Fibroblast of skin of left quadriceps (primary cell): ENCODE results near the gene SMPD4.
"Not testable (repeated sequence)": the region's sequence is repeated elsewhere in the genome, so short reads cannot be mapped to it uniquely, and the experiment has no call there.

Experiments used
- DNase-seq, 2 experiments: peaks; one replicate each; pipeline ENCODE4 v3.0.0-alpha.2; 2013; ENCODE audit warnings: low read depth in 2 of 2

SMPD4 gene

DNA sequence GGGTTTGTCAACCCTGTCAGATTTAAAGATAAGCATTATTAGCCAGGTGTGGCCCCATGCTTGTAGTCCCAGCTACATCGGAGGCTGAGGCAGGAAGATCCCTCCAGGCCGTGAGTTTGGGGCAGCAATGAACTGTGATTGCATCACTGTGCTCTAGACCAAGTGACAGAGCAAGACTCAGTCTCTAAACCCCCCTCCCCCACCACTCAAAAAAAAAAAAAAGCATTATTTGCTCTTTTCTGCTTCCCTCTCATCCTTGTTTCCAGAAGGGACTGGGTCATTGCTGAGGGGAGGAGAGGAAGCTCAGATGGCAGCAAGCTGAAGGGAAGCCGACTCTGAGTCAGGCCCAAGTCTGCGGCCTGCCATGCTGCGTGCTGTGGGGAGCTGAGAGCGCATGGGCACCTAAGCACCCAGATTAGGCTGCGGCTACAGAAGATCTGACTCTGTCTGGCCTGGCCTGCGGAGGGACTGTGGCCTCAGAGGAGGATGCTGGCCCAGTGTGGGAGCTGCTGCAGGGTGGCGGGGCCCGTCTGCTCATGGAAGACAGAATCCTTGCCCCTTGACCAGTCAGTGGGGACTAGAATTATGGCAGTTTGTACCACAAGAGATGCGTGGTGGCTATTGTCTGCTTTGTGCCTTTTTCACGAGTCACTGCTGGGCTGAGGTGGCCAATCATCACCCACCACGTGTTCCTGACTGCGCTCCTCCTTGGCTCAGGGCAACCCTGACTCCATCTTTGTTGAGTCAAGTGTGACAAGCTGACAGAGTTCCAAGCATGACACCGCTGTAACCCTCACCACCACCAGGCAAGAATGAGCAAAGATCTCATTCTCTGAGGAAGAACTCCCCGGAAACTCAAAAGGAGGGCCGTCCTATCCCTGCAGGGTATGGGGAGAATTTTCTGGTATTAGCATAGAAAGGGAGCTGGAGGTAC lies 6.7 kb upstream of the SMPD4 start:
- DNase-seq: not testable (repeated sequence)

DNA sequence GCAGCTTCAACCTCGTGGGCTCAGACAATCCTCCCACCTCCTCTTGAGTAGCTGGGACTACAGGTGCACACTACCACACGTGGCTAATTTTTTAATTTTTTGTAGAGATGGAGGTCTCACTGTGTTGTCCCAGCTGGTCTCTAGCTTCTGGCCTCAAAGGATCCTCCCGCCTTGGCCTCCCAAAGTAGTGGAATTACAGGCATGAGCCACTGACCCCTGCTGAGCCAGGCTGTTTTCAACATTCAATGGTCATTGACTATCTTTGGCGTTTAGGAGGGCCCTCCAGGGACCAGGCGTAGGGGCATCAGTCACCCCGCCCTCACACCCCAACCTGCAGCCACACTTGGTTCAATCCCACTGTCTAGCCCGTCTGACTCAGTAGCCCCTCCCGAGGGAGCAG lies 5.9 kb upstream of the SMPD4 start:
- no peak for DNase-seq

DNA sequence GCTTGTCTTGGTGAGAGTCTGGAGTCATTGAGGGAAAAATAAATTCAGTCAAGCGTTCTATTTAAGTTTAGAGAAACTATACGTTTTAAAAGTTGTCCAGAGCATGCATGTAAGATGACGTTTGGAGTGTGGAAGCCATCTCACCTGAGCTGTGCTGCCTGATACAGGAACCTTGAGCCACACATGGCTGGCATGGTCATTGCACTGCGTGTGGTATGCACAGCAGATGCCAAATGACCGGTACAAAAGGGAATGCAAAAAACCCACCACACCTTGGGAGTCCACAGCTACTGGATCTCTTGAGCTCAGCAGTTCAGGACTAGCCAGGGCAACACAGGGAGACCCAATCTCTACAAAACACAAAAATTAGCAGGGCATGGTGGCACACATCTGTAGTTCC lies 5.0 kb upstream of the SMPD4 start:
- no peak for DNase-seq

DNA sequence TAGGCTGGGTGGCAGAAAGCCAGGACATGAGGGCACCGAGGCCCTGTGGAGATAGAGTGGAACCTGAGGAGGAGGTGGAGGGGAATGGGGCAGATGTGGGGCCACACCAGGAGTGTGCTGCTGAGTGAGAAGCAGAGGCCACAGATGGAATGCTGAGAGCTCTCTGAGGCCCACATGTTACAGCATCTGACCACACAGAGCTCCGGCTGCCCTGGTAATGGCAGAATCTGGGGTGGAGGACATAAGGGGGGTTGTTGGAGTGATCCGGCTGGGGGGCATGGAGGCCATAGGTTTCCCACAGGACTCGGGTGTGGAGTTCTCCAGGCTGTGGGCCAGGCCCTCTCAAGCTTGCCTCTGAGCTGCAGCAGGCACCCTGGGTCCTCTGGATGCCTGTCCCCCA lies 4.5 kb upstream of the SMPD4 start:
- DNase-seq: no peak

DNA sequence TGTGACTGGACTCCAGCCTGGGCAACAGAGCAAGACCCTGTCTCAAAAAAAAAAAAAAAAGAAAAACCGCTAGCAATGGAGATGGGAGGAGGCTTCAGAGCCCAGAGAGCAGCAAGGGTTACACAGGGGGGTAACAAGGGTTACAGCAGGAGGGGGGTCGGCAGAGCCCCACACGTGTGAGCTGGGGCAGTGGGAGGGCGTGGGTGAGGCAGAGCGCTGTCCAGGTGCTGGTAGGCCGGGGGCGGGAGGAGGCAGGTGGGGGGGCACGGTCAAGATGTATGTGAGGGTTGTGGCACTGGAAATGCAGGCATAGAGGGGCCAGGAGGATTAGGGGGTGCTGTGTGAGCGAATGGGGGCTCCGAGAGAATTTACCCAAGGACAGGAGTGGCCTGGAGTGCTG lies 4.0 kb upstream of the SMPD4 start:
- no peak for DNase-seq

DNA sequence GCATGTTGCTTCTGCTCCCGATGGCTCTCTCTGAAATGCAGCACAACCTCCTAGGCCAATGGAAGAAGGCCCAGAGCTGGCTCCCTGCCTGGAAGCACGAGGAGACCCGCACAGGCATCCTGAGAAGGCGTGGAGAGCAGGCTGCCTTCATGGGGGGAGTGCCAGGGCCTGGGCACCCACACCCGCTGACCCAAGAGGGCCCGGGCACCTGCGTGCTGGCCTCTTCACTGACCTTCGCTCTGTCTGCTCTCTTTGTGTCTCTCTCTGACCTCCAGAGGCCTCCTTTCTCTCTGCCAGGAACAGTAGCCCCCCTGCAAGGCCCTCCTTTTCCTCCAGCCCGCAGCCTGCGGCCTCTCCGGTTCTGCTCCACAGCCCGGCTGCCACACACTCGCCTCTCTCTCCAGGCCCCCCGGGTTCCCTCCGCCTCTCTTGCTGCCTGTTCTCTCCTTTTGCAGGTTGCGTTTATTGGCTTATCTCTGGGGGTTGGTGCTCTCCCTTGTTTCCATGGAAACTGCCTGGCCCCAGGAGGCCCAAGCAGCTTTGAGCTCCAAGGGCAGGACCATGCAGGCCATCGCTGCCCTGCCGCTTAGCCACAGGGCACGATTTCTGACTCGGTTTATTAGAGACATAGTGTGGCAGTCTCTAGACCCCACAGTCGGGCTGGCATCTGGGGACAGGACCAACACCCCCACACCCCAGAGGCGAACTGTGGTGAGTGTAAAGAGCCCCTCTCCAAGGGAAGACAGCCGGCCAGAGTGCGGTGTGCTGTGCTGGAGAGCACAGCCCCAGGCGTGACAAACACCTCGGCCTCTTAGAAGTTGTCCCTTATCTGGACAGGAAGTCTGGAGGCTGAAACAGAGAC lies 2.3 kb upstream of the SMPD4 start:
- DNase-seq: peak; percentile 7 to 8

DNA sequence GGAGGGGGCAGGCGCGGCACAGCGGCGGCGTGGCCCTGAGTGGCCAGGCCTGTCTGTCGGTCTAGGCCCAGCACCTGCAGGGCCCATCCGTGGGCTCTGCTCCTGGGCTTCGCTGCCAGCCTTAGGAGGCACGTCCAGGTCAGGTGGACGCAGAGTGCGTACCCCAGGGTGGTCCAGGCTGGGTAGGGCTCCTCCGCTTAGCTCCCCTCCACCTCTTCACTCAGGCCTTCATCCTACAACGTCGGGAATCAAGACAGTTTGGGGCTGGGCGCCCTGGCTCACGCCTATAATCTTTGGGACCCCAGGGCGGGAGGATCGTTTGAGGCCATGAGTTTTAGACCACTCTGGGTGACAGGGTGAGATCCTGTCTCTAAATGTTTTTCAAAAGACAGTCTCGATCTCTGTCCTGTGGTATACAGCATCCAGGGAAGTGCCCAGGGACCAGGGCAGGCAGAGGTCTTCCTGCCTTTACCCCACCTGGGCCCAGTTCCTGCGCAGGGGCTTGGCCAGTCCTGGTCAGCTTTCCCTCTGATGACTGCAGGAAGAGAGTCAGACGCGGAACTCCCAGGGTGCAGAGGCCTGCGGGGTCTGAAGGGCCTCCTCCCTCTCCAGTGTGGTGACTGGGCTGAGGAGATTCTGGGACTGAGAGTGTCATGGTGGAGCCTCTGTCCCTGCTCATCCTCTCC lies 1.6 kb upstream of the SMPD4 start:
- not testable (repeated sequence) for DNase-seq

DNA sequence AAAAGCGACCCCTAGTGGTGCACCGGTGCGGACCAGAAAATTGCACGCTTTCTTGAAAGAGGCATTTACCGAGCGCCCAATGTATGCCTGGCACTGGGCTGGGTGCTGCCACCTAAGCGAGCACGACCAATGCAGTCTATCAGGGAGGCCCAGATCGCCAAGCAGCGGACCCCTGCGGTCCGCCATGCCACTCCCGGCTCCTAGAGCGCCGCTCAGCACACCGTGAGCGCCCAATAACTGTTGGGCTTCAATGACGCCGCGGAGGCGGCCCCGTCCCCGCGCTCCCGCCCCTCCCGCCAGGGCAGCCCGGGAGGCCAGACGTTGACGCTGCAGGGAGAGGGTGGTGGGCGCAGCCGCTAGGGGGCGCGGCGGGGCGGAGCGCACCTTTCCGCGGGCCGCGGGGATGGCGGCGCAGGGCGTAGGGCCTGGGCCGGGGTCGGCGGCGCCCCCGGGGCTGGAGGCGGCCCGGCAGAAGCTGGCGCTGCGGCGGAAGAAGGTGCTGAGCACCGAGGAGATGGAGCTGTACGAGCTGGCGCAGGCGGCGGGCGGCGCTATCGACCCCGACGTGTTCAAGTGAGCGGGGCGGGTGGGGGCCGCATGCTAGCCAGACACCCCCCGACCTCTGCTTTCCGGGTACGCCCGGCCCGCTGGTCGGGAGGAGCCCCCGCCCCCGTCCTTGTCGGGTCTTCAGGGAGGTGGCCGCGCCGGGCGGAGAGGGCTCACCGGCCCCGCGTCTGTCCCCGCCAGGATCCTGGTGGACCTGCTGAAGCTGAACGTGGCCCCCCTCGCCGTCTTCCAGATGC lies 679 bp upstream of the SMPD4 start, which contains the start of gene MZT2B:
Gene MZT2B, plus strand, starts transcription at position 383 of the 803 bp plus-strand sequence. Its CDS starts 21 bp downstream, at position 404.
- DNase-seq: peak; percentile 68 to 69

DNA sequence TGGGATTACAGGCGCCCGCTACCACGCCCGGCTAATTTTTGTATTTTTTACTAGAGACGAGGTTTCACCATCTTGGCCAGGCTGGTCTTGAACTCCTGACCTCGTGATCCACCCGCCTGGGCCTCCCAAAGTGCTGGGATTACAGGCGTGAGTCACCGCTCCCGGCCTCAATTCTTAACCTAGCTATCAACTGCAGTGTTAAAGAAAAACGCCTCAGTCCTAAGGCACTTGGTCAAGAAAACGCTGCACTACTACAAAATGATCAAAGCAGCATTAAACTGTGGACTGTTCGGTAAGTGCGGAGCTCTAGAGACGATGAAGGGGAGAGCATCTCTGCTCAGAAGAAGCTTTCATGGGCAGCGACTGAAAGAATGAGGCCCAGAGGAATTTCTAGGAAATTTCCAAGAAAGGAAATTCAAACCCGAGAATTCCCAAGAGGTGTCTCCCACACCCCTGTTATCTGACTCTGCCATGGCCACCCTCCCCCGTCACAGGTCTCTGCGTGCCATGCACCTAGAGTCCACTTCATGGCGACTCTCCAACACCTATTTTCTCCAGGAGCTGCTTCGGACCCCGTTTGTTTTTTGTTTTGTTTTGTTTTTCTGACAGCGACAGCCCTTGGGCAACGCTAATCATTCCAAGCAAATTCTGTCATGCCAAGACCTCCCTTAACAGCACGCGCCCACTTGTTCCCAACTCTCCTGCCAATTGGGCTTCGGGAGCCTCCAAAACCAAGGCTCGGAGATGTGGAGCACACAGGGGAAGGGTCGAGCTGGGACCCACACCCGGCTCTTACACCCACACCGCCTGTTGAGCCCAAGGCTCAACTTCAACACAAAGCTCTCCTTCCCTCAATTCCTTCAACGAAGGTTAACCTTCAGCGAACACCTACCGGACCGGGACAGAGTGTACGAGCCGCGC lies 738 bp downstream of the SMPD4 start:
- DNase-seq: not testable (repeated sequence)

DNA sequence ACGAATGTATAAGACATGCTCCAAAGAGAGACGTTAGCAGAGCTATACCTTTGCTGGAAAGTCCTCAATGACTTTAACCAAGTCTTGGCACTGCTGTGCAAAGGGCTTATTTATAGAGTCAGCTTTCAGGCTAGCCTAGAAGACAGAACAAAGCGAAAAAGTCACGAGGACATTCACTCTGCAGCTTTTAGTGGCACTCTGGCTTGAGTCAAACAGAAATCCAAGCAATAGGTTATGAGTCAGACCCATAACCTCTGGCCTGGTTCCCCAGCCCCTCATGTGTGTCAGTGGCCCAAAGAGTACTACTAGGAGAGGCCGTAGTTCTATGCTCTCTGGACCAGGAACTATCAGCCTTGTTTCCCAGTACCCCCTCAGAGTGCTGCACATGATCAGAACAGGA lies 6.5 kb downstream of the SMPD4 start:
- DNase-seq: not testable (repeated sequence)

DNA sequence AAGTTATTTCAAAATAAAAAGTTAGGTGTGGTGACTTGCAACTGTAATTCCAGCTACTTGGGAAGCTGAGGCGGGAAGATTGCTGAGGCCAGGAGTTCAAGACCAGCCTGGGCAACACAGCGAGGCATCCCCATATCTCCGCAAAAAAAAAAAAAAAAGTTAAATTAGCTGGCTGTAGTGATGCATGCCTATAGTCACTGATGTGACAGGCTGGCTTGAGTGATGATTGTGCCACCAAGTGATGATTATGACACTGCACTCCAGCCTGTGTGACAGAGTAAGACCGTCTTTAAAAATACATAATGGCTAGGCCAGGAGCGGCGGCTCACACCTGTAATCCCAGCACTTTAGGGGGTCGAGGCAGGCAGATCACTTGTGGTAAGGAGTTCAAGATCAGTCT lies 11.5 kb downstream of the SMPD4 start:
- no peak for DNase-seq

DNA sequence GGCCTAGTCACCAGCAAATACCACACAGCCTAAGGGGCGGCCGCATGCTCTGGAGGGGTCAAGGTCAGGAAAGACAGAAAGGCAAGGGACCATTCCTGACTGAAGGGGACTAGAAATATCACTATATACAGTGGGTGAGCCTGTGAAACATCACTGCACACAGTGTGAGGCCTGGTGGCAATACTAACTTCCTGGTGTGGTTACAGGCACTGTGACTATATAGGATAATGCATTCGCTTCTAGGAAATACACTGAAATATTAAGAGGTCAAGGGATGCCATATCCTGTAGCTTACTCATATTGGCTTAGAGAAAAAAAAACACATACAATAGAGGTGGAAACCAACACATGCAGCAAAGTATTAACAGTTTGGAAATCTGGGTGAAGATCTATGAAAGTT lies 12.2 kb downstream of the SMPD4 start:
- DNase-seq: not testable (repeated sequence)

DNA sequence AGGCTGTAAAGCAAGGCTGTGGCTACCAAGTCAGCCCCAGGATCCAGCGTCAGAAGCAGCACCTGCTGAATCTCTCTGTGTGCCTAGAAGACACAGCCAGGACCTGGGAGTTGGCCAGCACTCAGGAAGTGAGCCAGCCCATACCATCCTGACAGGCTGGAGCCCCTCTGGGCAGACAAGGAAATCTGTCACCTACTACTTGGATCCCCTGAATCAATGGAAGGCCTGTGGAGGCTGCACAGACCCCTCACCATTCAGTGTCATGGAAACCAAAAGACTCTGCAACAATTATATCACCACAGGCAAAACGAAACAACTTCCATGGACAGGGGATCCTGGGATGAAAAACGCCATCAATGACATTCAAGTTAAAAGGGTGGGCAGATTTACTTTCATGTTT lies 14.8 kb downstream of the SMPD4 start:
- DNase-seq: not testable (repeated sequence)

DNA sequence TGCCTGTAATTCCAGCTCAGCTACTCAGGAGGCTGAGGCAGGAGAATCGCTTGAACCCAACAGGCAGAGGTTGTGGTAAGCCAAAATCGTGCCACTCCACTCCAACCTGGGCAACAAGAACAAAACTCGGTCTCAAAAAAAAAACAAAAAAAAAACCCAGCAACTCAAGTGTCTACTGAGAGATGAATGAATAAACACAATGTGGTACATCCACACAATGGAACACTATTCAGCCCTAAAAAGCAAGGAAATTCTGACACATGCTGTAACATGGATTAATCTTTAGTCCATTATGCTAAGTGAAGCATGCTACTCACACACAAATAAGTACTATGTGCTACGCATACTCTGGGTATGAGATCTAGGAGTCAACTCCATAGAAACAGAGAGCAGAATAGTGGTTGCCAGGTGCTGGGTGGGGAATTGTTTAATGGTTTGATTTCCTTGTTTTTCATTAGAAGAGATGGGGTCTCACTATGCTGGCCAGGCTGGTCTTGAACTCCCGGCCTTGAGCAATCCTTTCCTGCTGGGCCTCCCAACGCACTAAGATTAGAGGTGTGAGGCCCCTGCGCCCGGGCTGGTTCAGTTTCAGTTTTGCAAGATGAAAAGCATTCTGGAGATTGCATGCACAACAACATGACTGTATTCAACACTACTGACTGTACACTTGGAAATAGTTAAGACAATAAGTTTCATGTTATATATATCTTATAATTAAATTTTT lies 15.9 kb downstream of the SMPD4 start:
- DNase-seq: no peak

DNA sequence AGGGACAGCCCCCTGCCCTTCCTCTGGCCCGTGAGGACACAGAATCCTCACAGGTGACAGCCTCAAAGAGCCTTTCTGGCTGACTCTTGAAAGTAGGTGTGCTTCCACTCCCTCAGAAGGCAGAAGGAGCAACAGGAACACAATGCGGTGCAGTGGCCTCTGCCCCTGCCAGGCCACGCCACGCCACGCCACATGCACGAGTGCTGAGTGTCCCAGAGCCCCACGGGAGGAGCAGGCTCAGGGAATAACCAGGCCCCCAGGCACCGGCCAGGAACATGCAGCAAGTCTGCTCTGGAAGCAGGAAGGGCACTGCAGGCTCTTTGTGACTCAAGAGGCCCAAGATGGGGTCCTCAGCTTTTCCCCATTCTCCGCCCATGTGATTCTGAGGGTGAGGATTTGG lies 18.4 kb downstream of the SMPD4 start:
- no peak for DNase-seq

DNA sequence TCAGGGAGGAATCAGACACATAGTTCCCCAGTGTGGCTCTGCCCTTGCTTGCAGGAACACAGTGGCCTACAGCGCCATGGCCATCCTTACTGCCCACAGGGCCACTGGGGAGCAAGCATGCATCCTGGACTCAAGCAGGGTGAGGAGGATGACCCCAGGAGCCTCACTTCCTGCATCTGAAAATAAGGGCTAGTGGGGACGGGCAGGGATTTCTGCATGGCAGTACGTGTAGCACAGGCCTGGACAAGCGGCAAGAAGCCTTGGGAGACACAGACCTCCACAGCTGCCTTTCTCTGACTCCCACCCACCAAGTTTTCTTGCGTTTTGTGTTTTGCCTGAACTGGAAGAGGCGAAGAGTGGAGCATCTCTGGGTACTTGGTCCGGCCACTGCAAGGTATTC lies 18.9 kb downstream of the SMPD4 start:
- DNase-seq: not testable (repeated sequence)

DNA sequence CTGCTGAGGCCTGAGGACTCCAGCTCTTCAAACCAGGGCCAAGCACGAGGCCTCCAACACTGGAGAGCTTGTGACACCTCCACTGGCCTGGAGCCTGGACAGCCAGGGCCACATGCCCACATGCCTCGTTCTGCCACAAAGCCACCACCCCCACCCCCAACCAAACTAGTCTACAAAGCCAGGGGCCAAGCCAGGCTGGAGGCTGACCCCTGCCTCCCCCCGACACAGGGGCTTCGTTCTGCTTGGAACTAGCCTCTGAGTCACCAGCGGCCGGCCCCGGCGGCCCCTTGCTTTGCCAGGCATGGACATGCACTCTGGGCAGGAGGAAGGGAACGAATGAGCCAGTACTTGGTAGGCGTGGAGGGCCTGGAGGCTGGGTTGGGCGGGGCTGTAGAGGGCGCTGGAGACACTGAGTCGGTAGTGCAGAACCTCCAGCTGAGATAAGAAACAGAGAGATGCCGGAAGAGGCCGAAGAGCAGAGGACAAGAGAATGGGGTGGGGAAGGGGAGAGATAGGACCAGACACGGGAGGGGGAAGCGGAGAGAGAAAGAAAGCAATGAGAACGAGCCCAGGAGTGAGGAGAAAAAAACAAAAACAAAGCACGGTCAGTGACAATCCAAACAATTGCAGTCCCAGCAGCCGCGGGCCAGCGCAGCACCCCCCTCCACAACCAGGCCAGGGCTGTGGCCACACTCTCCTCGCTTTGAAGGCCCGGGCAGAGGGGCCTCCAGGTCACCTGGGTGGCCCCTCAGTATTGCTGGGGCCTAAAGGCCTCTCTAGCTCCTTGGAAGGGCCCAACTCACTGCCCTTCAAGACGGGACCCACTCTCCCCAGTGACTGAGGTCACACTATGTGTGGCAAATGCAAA lies 20.3 kb downstream of the SMPD4 start:
- DNase-seq: not testable (repeated sequence)

DNA sequence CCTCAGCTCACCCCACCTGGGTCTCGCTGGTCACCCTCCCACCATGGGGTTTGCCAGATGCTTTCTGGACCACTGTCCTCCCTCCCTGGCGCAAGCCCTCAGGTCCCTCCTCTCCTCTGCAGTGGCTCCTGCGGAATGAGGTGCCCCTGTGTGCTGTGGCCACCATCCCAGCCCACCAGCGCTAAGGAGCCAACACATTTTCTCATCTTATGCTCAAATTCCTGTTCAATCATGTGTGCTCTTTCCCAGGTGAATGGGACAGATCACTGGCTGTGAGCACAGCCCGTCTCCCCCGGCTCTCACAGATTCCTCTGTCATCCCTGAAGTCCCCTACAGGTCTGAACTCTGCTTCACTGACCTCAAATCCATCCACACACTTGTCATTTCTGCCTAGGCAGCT lies 21.3 kb downstream of the SMPD4 start:
- DNase-seq: no peak
